Astrocyte of the cerebellum (primary cell): ENCODE measurements around the gene HBG1.
"Not testable (repeated sequence)": the region's sequence is repeated elsewhere in the genome, so short reads cannot be mapped to it uniquely, and the experiment has no call there.

Source experiments
- DNase-seq: peaks from one replicate; pipeline ENCODE4 v3.0.0-alpha.2; 2011; ENCODE audit warnings: low read depth
- H3K4me3 ChIP-seq: 2 replicates; pipeline ENCODE4 v1.5.1; 2011; ENCODE audit warnings: mild to moderate bottlenecking, low read depth, low read length, moderate library complexity
- in situ Hi-C: cut with HindIII; loops from 2 replicates; pipeline ENCODE4 v1.10.0; 2017; ENCODE audit warnings: low sequenced_read_pairs
- TF ChIP-seq, protein P1 (sequence below): IDR thresholded peaks from 2 replicates; pipeline ENCODE4 v1.5.1; 2012; ENCODE audit warnings: low read length, low read depth, moderate library complexity, mild to moderate bottlenecking; ENCODE audit errors: missing control alignments

Gene HBG1

DNA sequence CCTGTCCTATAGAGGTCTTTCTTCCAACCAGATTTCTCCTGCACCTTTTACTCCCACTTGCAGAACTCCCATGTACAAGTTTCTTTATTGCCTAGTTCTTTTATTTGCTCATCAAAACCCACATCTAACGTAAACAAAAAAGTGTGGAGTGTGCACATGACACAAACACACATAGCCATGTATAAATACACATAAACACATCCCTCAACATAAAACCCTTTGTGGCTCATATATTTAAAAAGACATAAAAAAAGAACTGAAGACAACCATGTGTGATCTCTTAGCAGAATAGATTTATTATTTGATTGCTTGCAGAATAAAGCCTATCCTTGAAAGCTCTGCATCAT is 3.2 kb upstream of the HBG1 start:
- H3K4me3 ChIP-seq = no peak overlapping the region
- TF ChIP-seq, protein P1, sequence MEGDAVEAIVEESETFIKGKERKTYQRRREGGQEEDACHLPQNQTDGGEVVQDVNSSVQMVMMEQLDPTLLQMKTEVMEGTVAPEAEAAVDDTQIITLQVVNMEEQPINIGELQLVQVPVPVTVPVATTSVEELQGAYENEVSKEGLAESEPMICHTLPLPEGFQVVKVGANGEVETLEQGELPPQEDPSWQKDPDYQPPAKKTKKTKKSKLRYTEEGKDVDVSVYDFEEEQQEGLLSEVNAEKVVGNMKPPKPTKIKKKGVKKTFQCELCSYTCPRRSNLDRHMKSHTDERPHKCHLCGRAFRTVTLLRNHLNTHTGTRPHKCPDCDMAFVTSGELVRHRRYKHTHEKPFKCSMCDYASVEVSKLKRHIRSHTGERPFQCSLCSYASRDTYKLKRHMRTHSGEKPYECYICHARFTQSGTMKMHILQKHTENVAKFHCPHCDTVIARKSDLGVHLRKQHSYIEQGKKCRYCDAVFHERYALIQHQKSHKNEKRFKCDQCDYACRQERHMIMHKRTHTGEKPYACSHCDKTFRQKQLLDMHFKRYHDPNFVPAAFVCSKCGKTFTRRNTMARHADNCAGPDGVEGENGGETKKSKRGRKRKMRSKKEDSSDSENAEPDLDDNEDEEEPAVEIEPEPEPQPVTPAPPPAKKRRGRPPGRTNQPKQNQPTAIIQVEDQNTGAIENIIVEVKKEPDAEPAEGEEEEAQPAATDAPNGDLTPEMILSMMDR = no peak
- in situ Hi-C loops = no loop called here
- no peak for DNase-seq

DNA sequence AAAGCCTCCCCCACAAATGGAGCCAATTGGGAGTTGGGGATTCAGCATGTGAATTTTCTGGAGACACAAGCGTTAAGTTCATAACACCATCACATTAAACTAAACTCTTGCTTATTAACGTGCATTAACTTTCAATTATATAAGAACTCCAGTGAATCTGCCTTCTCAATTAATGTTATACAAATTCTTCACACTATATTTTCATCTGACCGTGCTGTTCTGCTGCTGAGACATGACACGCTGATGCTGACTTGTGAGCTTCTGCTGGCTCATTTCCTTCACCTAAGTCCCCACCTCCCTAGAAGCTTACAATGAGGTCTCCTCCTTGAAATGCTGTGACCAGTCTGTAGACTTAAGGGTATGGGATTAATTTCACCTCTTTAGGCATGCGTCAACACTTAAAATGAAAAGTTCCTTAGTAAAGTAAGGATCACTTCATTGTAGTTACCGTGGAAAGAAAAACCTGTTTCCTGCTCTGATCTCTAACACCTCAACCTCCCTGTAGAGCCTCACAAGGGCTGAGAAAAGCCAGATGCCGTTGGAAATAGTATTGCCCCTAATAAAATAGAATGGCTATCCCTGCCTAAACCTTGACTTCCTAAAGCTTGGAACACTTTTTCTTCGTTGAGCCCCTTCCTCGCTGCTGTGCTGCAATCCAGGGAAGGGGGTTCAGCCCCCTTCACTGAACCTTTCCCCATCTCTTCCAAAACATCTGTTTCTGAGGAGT is 2.7 kb upstream of the HBG1 start:
- no peak overlapping the region for H3K4me3 ChIP-seq
- TF ChIP-seq, protein P1 = no peak
- in situ Hi-C loops = no loop called here
- DNase-seq = no peak

DNA sequence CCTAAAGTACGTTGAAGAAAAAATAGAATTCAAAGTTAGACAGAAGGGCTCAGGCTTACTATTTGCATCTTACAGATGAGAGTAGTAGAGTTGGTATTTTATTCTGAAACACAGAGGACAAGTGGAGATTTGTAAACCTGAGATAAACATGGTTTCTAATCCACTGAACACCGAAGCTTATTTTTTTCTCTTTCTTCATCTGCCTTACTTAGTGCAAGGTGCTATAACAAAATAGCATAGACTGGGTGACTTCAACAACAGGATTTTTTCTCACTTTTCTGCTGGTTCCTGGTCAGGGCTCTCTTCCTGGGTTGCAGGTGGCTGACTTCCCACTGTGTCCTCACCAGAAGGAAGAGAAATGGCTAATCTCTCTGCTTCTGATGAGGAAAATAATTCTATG is 2.1 kb upstream of the HBG1 start:
- TF ChIP-seq, protein P1 = no peak
- no peak for DNase-seq
- in situ Hi-C loops = no loop called here
- H3K4me3 ChIP-seq = no peak overlapping the region

DNA sequence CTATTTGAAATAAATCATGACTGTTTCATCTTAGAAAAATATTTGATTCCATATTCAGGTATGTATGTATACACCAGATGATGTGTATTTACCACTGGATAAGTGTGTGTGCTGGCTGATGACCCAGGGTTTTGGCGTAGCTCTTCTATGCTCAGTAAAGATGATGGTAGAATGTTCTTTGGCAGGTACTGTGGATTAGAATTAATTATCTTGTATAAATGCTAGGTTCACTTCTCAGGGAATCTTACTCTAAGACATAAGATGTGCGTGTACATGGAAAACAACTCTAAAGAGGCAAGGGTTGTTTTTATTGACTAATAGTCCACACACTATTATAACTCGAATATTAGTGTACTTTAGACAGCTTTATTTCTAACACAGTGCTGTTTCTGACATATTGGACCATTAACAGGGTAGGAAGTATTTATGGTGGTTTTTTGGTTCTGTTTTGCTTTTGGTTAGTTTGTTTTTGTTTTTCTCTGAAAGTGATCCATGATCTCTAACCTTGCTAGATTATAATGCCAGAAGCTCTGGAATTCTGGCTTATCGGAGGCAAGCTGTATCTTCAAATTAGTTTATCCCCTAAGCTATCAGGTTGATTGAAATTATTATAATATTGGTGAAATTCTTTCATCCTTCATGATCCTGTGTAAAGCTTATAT is 1.0 kb upstream of the HBG1 start:
- DNase-seq = no peak
- TF ChIP-seq, protein P1 = no peak
- no peak overlapping the region for H3K4me3 ChIP-seq
- in situ Hi-C loops = no loop called here

DNA sequence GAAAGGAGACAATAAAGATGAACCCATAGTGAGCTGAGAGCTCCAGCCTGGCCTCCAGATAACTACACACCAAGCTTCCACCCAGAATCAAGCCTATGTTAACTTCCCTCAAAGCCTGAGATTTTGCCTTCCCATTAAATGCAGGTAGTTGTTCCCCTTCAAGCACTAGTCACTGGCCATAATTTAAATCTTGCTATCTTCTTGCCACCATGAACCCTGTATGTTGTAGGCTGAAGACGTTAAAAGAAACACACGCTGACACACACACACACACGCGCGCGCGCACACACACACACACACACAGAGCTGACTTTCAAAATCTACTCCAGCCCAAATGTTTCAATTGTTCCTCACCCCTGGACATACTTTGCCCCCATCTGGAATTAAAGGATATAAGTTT is 1.2 kb downstream of the HBG1 start:
- H3K4me3 ChIP-seq, DNase-seq, in situ Hi-C loops: not testable (repeated sequence)

DNA sequence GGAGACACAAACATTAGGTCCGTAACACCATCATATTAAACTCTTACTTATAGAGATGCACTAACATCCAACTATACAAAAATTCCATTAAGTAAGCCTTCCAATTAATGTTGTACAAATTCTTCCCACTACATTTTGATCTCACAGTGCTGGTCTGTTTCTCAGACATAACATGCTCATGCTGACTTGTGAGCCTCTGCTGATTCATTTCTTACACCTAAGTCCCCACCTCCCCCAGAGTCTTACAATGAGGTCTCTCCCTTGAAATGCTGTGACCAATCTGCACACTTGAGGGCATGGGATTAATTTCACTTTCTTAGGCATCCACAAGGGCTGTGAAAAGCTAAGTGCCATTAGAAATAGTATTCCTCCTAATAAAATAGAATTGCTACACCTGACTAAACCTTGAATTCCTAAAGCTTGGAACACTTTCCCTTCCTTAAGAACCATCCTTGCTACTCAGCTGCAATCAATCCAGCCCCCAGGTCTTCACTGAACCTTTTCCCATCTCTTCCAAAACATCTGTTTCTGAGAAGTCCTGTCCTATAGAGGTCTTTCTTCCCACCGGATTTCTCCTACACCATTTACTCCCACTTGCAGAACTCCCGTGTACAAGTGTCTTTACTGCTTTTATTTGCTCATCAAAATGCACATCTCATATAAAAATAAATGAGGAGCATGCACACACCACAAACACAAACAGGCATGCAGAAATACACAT is 2.0 kb downstream of the HBG1 start:
- H3K4me3 ChIP-seq = no peak overlapping the region
- in situ Hi-C loops = no loop called here
- DNase-seq = no peak
- TF ChIP-seq, protein P1 = no peak

DNA sequence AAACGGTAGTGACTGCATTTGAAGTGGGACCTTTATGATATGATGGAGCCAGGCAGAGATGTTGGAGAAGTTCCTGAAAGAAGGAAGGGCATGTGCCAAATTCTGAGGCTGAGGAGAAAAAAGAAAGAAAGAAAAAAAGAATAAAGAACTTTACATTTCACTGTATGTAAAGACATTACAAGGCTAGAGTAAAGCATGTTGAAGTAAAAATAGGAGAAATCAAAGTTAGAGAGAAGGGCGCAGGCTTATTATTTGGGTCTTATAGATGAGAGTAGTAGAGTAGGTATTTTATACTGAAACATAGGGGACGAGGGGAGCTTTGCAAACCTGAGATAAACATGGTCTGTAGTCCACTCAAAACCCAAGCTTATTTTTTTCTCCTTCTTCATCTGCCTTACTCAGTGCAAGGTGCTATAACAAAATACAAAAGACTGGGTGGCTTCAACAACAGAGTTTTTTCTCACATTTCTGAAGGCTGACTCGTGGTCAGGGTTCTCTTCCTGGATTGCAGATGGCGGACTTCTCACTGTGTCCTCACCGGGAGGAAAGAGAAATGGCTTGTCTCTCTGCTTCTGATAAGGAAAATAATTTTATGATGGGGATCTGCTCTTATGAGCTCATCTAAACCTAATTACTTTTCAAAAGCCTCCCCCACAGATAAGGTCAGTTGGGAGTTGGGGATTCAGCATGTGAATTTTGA is 2.7 kb downstream of the HBG1 start:
- DNase-seq = no peak

More for the DNA sequence above, 2.7 kb downstream of the HBG1 start:
- in situ Hi-C loops = no loop called here
- H3K4me3 ChIP-seq = no peak overlapping the region
- TF ChIP-seq, protein P1 = no peak
